ENCODE measurements around the gene ZNF444. TPM values are rescaled to one million over a fixed set of nuclear protein-coding genes. Genes with fewer than 3 reads are reported as not detected.

The ZNF444 gene
- total and polyA plus RNA-seq, 9 of the 15 experiments (the other 6 are each of a cell fraction or from before 2014, with no cell fraction given), result 0.39 to 40.0 (median 6.9) TPM

DNA sequence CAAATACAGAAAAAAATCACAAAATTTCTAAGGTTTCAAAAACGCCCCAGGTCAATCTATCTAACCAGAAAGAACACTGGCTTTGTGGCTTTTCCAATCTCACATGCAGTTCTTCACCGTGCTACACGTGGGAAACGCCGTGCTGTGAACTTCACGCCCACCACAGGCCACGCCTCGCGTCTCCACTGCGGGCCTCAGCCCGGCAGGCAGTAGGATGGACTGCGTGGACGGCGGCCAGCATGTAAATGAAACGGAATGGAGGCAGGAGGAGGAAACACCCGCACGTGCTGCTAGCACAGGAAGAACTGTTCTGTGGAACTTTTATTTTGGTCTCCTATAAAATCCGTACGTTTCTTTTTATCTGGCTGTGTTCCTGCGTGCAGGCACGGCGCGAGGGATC, 43.8 kb upstream of the ZNF444 start:
- H3K9ac ChIP-seq (ENCODE audit: insufficient read depth in 1 of 2, low read depth in 2 of 2, low read length in 2 of 2), result no peak overlapping the region
- intact Hi-C loops (cut with micrococcal nuclease), result no loop called here
- H3K9me1 ChIP-seq (ENCODE audit: control insufficient read depth, insufficient read depth, low read length), result no peaks in the 10 kb centered on the region
- no peaks in the 10 kb centered on the region for H3K27me3 ChIP-seq (ENCODE audit: control insufficient read depth in 2 of 2, insufficient read depth in 2 of 2, low read length in 2 of 2)
- H3K9me3 ChIP-seq (replicated peaks; ENCODE audit: control insufficient read depth, insufficient read depth, low read depth, low read length), result peaks cover 13% of the 10 kb centered on the region
- H3K27ac ChIP-seq (ENCODE audit: extremely low read depth, low read depth, low read length), result no peak overlapping the region
- BruUV-seq (replicated peaks), result no TSS peak
- no peak for FAIRE-seq
- ChIA-PET CTCF (ENCODE audit: low intra/inter-chr PET ratio) (no interaction called here), POLR2A (interaction anchor here (1.2 kb wide), 1 partner anchor 12 kb away, joined by 4 read pairs; no protein-coding TSS in a partner anchor)
- no peak for ATAC-seq
- H3K4me3 ChIP-seq, result no peak overlapping the region
- peaks cover 81% of the 10 kb centered on the region for H3K36me3 ChIP-seq (ENCODE audit: control insufficient read depth, insufficient read depth, low read length)
- 93% methylated on average over 17 of the region's 23 CpGs for WGBS (ENCODE audit: insufficient coverage, low coverage, missing lambda C conversion rate)
- peaks cover 0 to 9% of the 10 kb centered on the region in 2 experiments; a peak in 1 of 5 replicates for H3K4me1 ChIP-seq (replicated peaks in 1 of 2; ENCODE audit: control insufficient read depth in 2 of 2, insufficient read depth in 2 of 2, low read length in 2 of 2)
- no peak overlapping the region for H3K4me2 ChIP-seq (ENCODE audit: insufficient read depth, low read length)
- TF ChIP-seq, protein P1, sequence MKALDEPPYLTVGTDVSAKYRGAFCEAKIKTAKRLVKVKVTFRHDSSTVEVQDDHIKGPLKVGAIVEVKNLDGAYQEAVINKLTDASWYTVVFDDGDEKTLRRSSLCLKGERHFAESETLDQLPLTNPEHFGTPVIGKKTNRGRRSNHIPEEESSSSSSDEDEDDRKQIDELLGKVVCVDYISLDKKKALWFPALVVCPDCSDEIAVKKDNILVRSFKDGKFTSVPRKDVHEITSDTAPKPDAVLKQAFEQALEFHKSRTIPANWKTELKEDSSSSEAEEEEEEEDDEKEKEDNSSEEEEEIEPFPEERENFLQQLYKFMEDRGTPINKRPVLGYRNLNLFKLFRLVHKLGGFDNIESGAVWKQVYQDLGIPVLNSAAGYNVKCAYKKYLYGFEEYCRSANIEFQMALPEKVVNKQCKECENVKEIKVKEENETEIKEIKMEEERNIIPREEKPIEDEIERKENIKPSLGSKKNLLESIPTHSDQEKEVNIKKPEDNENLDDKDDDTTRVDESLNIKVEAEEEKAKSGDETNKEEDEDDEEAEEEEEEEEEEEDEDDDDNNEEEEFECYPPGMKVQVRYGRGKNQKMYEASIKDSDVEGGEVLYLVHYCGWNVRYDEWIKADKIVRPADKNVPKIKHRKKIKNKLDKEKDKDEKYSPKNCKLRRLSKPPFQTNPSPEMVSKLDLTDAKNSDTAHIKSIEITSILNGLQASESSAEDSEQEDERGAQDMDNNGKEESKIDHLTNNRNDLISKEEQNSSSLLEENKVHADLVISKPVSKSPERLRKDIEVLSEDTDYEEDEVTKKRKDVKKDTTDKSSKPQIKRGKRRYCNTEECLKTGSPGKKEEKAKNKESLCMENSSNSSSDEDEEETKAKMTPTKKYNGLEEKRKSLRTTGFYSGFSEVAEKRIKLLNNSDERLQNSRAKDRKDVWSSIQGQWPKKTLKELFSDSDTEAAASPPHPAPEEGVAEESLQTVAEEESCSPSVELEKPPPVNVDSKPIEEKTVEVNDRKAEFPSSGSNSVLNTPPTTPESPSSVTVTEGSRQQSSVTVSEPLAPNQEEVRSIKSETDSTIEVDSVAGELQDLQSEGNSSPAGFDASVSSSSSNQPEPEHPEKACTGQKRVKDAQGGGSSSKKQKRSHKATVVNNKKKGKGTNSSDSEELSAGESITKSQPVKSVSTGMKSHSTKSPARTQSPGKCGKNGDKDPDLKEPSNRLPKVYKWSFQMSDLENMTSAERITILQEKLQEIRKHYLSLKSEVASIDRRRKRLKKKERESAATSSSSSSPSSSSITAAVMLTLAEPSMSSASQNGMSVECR (CRISPR knock-in tag; IDR thresholded peaks at IDR 0.05), result no peak
- TF ChIP-seq POLR2G (IDR thresholded peaks at IDR 0.05; ENCODE audit: low read depth, low read length), result peak; percentile 54; the same call in 1 of the 2 replicates
- TF ChIP-seq, protein P2, sequence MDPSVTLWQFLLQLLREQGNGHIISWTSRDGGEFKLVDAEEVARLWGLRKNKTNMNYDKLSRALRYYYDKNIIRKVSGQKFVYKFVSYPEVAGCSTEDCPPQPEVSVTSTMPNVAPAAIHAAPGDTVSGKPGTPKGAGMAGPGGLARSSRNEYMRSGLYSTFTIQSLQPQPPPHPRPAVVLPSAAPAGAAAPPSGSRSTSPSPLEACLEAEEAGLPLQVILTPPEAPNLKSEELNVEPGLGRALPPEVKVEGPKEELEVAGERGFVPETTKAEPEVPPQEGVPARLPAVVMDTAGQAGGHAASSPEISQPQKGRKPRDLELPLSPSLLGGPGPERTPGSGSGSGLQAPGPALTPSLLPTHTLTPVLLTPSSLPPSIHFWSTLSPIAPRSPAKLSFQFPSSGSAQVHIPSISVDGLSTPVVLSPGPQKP (CRISPR knock-in tag; IDR thresholded peaks at IDR 0.05), result no peak
- no peaks in the 10 kb centered on the region for H4K20me1 ChIP-seq (replicated peaks; ENCODE audit: control insufficient read depth, insufficient read depth, low read length)
- no peak for DNase-seq (ENCODE audit: extremely low read depth in 1 of 4, low spot score in 3 of 4)
- H2AFZ ChIP-seq (ENCODE audit: low read depth, low read length), result no peak overlapping the region
- in situ Hi-C loops (cut with MboI), result no loop called here
- peaks cover 68% of the 10 kb centered on the region for H3K79me2 ChIP-seq (ENCODE audit: control insufficient read depth, insufficient read depth, low read length)
